ENCODE results near the gene ACY1.

Gene ACY1

DNA sequence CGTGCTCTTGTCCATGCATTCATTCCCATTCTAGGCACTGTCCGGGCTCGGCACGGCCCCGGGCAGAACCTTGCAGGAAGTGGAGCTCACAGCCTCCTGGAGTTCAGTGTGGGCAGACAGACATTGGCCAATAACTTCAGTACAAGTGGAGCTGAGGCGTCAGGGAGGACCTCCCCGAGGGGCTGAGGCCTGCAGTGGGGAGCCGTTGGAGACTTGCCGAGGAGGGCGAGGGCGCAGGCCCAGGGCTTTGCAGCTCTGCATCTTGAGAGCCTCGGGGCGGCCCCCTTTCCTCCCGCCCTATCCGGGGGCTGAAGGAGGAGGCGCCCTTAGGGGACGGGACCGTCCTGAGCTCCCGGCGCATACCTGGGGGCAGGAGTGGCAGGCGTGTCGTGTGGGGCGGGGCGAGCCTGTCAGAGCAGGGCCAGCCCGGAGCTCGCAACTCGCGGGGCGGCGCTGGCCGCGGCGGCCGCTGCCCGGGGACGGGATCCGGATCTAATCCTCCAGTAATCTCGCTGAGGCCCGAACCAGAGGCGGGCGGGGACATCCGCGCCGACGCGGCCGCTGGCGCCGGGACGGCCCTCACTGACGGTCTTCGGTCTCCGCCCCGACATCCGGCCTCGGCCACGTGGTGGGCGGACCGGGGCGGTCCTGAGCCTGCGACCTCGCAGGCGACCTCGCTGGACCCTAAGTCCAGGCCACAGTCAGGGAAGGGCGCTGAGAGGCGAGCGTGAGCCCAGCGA, at the start of gene ACY1:
Gene ACY1, plus strand, starts transcription at position 698 of the 740 bp plus-strand sequence. CDS start 530 bp downstream, outside the sequence.
- Histone ChIP-seq H3K79me2 (ENCODE audit: insufficient read depth, low read length) (peaks cover 17% of the 10 kb centered on the region), H4K20me1 (ENCODE audit: insufficient read depth, low read length) (0 out of 2 replicates have a peak, but pooled peaks cover 2% of the 10 kb centered on the region), H3K9me3 (ENCODE audit: insufficient read depth, low read length, severe bottlenecking) (no peaks in the 10 kb centered on the region), H3K27ac (ENCODE audit: low read length) (peak within 1 kb of the TSS; percentile 84), H3K9ac (ENCODE audit: low read depth, low read length) (peak within 1 kb of the TSS; percentile 66), H3K27me3 (ENCODE audit: insufficient read depth, low read length, poor library complexity) (no peaks in the 10 kb centered on the region), H3K4me3 (ENCODE audit: low read depth in 1 of 2, low read length in 2 of 2) (peak within 1 kb of the TSS; percentile 27 to 77), H2AFZ (ENCODE audit: low read depth, low read length) (peak within 1 kb of the TSS; percentile 81), H3K4me1 (ENCODE audit: insufficient read depth, low read length) (peaks cover 36% of the 10 kb centered on the region), H3K4me2 (ENCODE audit: insufficient read depth, low read length) (peak within 1 kb of the TSS; percentile 97), H3K36me3 (ENCODE audit: insufficient read depth, low read length) (peaks cover 12% of the 10 kb centered on the region; the same call in 1 of the 2 replicates)
- DNase-seq: peak; percentile 76
- TF ChIP-seq, protein P1, sequence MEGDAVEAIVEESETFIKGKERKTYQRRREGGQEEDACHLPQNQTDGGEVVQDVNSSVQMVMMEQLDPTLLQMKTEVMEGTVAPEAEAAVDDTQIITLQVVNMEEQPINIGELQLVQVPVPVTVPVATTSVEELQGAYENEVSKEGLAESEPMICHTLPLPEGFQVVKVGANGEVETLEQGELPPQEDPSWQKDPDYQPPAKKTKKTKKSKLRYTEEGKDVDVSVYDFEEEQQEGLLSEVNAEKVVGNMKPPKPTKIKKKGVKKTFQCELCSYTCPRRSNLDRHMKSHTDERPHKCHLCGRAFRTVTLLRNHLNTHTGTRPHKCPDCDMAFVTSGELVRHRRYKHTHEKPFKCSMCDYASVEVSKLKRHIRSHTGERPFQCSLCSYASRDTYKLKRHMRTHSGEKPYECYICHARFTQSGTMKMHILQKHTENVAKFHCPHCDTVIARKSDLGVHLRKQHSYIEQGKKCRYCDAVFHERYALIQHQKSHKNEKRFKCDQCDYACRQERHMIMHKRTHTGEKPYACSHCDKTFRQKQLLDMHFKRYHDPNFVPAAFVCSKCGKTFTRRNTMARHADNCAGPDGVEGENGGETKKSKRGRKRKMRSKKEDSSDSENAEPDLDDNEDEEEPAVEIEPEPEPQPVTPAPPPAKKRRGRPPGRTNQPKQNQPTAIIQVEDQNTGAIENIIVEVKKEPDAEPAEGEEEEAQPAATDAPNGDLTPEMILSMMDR (IDR thresholded peaks at IDR 0.05; ENCODE audit: borderline replicate concordance, extremely low read depth, low read length, poor library complexity, severe bottlenecking): no peak
- TF ChIP-seq EZH2 (IDR thresholded peaks at IDR 0.05; ENCODE audit: borderline replicate concordance, low read depth, low read length, severe bottlenecking): no peak
- peak; percentile 83 for ATAC-seq (ENCODE audit: insufficient read depth, low read depth)

DNA sequence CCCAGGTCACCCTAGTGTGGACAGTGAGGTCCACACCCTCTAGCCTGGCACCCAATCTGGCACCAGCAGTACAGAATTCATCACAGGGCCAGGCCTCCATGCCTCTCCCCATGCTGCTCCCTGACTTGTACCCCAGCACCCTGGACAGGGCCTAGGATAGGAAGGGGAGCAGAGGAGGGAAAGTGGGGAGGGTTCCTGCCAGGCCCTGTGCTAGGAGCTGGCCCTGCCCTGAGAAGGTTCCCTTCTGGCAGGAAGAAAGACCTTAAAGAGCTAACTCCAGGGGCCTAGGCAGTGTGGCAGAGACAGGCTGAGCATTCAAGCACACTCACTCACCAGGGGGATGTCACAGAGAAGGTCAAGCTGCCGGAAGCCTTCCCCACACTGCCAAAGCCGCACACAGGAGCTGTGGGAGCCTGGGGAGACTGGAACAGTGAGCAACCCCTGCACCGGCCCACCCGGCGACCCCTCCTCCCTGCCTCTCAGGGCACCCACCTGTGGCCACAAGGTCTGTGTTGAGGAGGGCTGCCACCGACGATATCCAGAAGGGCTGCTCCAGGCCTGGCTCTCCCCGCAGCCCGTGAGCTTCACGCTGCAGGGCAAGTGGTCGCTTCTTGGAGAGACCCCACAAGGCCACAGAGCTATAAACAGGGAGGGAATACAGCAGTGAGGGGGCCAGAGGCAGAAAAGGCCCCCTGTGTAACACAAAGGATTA, 49.0 kb upstream of the ACY1 start:
- Histone ChIP-seq H4K20me1 (ENCODE audit: insufficient read depth, low read length) (peaks cover 31% of the 10 kb centered on the region), H3K27me3 (ENCODE audit: insufficient read depth, low read length, poor library complexity) (no peaks in the 10 kb centered on the region), H3K27ac (ENCODE audit: low read length) (no peak overlapping the region), H3K9me3 (ENCODE audit: insufficient read depth, low read length, severe bottlenecking) (no peaks in the 10 kb centered on the region), H3K9ac (ENCODE audit: low read depth, low read length) (no peak overlapping the region), H2AFZ (ENCODE audit: low read depth, low read length) (no peak overlapping the region), H3K79me2 (ENCODE audit: insufficient read depth, low read length) (peaks cover 7% of the 10 kb centered on the region; the same call in 1 of the 2 replicates), H3K4me2 (ENCODE audit: insufficient read depth, low read length) (no peak overlapping the region), H3K4me3 (ENCODE audit: low read depth in 1 of 2, low read length in 2 of 2) (no peak overlapping the region), H3K36me3 (ENCODE audit: insufficient read depth, low read length) (peaks cover 63% of the 10 kb centered on the region), H3K4me1 (ENCODE audit: insufficient read depth, low read length) (peaks cover 5% of the 10 kb centered on the region; the same call in 1 of the 2 replicates)
- DNase-seq (no peak), ATAC-seq (ENCODE audit: insufficient read depth, low read depth) (peak; percentile 49; the same call in 1 of the 3 replicates)
- TF ChIP-seq EZH2 (IDR thresholded peaks at IDR 0.05; ENCODE audit: borderline replicate concordance, low read depth, low read length, severe bottlenecking): no peak
- TF ChIP-seq, protein P1 (IDR thresholded peaks at IDR 0.05; ENCODE audit: borderline replicate concordance, extremely low read depth, low read length, poor library complexity, severe bottlenecking): no peak

DNA sequence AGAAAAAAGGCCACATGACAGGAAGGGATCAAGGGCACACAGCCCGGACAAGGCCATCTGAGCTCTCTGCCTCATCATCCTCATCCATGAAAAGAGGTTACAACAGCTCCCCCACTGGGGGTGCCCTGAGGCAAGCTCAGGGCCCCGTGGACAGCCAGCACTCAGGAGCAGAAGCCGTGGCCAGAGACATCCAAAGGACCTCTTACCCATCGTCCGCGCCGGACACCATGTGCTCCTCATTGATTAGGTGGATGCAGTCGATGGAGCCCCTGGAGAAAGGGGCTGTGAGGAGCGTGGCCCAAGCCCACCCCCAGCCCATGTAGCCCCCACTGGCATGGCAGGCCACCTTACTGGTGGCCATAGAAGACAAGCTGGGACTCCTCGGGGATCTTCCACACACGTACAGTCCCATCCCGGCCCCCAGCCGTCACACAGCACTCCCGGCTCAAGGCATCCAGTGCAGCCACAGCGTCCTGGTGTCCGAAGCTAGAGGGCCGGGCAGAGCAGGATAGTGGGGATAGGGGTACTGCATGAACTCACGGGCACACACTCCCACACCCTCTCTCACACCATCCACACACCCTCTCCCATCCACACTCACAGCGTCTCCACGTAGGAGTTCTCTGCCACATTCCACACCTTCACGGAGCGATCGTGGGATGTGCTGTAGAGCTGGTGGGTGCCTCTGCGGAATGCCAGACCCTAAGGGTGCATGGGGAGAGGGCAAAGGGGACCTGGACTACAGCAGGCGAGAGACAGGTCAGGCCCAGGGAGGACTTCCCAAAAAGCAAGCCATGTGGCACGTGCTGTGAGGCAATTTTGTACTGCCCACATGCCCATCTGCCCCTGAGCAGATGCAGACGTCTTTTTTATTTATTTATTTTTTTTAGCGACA, 48.1 kb upstream of the ACY1 start:
- Histone ChIP-seq H3K4me3 (ENCODE audit: low read depth in 1 of 2, low read length in 2 of 2) (no peak overlapping the region), H3K79me2 (ENCODE audit: insufficient read depth, low read length) (peaks cover 16% of the 10 kb centered on the region), H3K27ac (ENCODE audit: low read length) (no peak overlapping the region), H4K20me1 (ENCODE audit: insufficient read depth, low read length) (peaks cover 28% of the 10 kb centered on the region), H3K27me3 (ENCODE audit: insufficient read depth, low read length, poor library complexity) (no peaks in the 10 kb centered on the region), H2AFZ (ENCODE audit: low read depth, low read length) (no peak overlapping the region), H3K4me1 (ENCODE audit: insufficient read depth, low read length) (peaks cover 15% of the 10 kb centered on the region), H3K9ac (ENCODE audit: low read depth, low read length) (no peak overlapping the region), H3K9me3 (ENCODE audit: insufficient read depth, low read length, severe bottlenecking) (no peaks in the 10 kb centered on the region), H3K4me2 (ENCODE audit: insufficient read depth, low read length) (no peak overlapping the region), H3K36me3 (ENCODE audit: insufficient read depth, low read length) (peaks cover 65% of the 10 kb centered on the region)
- DNase-seq (no peak), ATAC-seq (ENCODE audit: insufficient read depth, low read depth) (no peak)
- no peak for TF ChIP-seq EZH2 (IDR thresholded peaks at IDR 0.05; ENCODE audit: borderline replicate concordance, low read depth, low read length, severe bottlenecking)
- TF ChIP-seq, protein P1 (IDR thresholded peaks at IDR 0.05; ENCODE audit: borderline replicate concordance, extremely low read depth, low read length, poor library complexity, severe bottlenecking): no peak

Data from DND-41 (cell line).